Measurements from ENCODE around the gene MED15.
A peak's percentile ranks its signal among the peaks of the same experiment; 100 is the strongest.

Gene MED15

GRCh38 chr22:20511578-20512229 is 4.3 kb downstream of the MED15 start:
- no peak for DNase-seq

GRCh38 chr22:20514658-20515406 is 7.4 kb downstream of the MED15 start:
- DNase-seq = no peak

GRCh38 chr22:20516399-20516798 is 9.0 kb downstream of the MED15 start:
- no peak for DNase-seq

GRCh38 chr22:20517422-20517821 is 10.0 kb downstream of the MED15 start:
- no peak for DNase-seq

- no peak for DNase-seq
Measured at GRCh38 chr22:20517841-20518592, 10.6 kb downstream of the MED15 start.

GRCh38 chr22:20519558-20519957 is 12.1 kb downstream of the MED15 start:
- no peak for DNase-seq

GRCh38 chr22:20520093-20520511 is 12.7 kb downstream of the MED15 start:
- no peak for DNase-seq

GRCh38 chr22:20522134-20523004 is 15.0 kb downstream of the MED15 start:
- DNase-seq = no peak

- DNase-seq = peak; percentile 15
Measured at GRCh38 chr22:20523086-20523983, 15.9 kb downstream of the MED15 start.

- no peak for DNase-seq
Measured at GRCh38 chr22:20524004-20524481, 16.6 kb downstream of the MED15 start.

GRCh38 chr22:20525048-20525447 is 17.6 kb downstream of the MED15 start:
- no peak for DNase-seq

- DNase-seq = no peak
Measured at GRCh38 chr22:20526305-20526627, 18.9 kb downstream of the MED15 start.

GRCh38 chr22:20526628-20527355 is 19.4 kb downstream of the MED15 start:
- DNase-seq = no peak

- DNase-seq = no peak
Measured at GRCh38 chr22:20528405-20528978, 21.1 kb downstream of the MED15 start.

- DNase-seq = no peak
Measured at GRCh38 chr22:20530368-20531153, 23.2 kb downstream of the MED15 start.

- DNase-seq = no peak
Measured at GRCh38 chr22:20531154-20531403, 23.7 kb downstream of the MED15 start.

- DNase-seq = no peak
Measured at GRCh38 chr22:20531404-20532201, 24.2 kb downstream of the MED15 start.

GRCh38 chr22:20532256-20532993 is 25.0 kb downstream of the MED15 start:
- DNase-seq = no peak

Measured in NCI-H524 treated with DMSO at 0.1 percent for 48 hours (cell line).